SK-N-SH (cell line): ENCODE results near the gene RNASET2. TPM values are rescaled to one million over a fixed set of nuclear protein-coding genes. Genes with fewer than 3 reads are reported as not detected.
A peak's percentile ranks its signal among the peaks of the same experiment; 100 is the strongest.

ENCODE experiments used
- CTCF ChIA-PET: fragments of 300-600, 350-600 bp; formaldehyde crosslinking; extraction: SDS; loops from one replicate; lab custom pipeline; 2021; lab: Yijun Ruan, JAX
- POLR2A ChIA-PET: fragments of 350-600 bp; sonication (Branson Sonifier 250); formaldehyde crosslinking; extraction: SDS; loops from one replicate; lab custom pipeline; 2020; ENCODE audit warnings: antibody characterized with exemption, inconsistent platforms; lab: Yijun Ruan, JAX
- DNase-seq: peaks from one replicate; pipeline ENCODE4 v3.0.0; 2012
- H2AFZ ChIP-seq: fragments of 200-600 bp; sonication (generic); 2 replicates; pipeline ENCODE4 v1.8.1; 2016; ENCODE audit warnings: antibody characterized with exemption, mild to moderate bottlenecking, low read depth
- H3F3A ChIP-seq: fragments of 200-600 bp; sonication (generic); replicated peaks from 2 replicates; pipeline ENCODE3; 2016; ENCODE audit warnings: antibody characterized with exemption, mild to moderate bottlenecking; ENCODE audit not compliant: insufficient read depth
- H3K27ac ChIP-seq, 2 experiments: fragments of 200-500 bp in 1 of 2; fragments of 200-600 bp in 1 of 2; sonication (Bioruptor generic) in 1 of 2; sonication (generic), shearing (Covaris generic) in 1 of 2; 2 replicates each; pipeline versions ENCODE4 v1.5.1 to v1.6.1; 2014 to 2016; ENCODE audit warnings: low read depth in 2 of 2, inconsistent platforms in 1 of 2, low read length in 1 of 2, mild to moderate bottlenecking in 1 of 2, mixed read lengths in 1 of 2
- H3K27me3 ChIP-seq: fragments of 200-600 bp; sonication (generic), shearing (Covaris generic); 2 replicates; pipeline ENCODE4 v1.6.1; 2016; ENCODE audit warnings: mixed run types; ENCODE audit not compliant: insufficient read depth
- H3K36me3 ChIP-seq, 2 experiments: fragments of 200-500 bp in 1 of 2; fragments of 200-600 bp in 1 of 2; sonication (Bioruptor generic) in 1 of 2; sonication (generic) in 1 of 2; replicated peaks in 1 of 2; 2 replicates each; pipeline versions ENCODE3 to v1.5.1; 2014 to 2016; ENCODE audit warnings: low read length in 1 of 2, mild to moderate bottlenecking in 1 of 2; ENCODE audit not compliant: insufficient read depth in 2 of 2, control insufficient read depth in 1 of 2
- H3K4me1 ChIP-seq, 2 experiments: fragments of 200-500 bp in 1 of 2; fragments of 200-600 bp in 1 of 2; sonication (Bioruptor generic) in 1 of 2; sonication (generic), shearing (Covaris generic) in 1 of 2; 2 replicates each; pipeline versions ENCODE4 v1.5.1 to v1.6.1; 2014 to 2016; ENCODE audit warnings: low read depth in 1 of 2, low read length in 1 of 2, mixed run types in 1 of 2; ENCODE audit not compliant: insufficient read depth in 2 of 2, control insufficient read depth in 1 of 2
- H3K4me2 ChIP-seq: fragments of 200-600 bp; sonication (generic), shearing (Covaris generic); 2 replicates; pipeline ENCODE4 v1.6.1; 2017; ENCODE audit warnings: mixed run types
- H3K4me3 ChIP-seq, 2 experiments: fragments of 200-500 bp in 1 of 2; fragments of 200-600 bp in 1 of 2; sonication (Bioruptor generic) in 1 of 2; sonication (generic), shearing (Covaris generic) in 1 of 2; 2 replicates each; pipeline versions ENCODE4 v1.5.1 to v1.8.1; 2014 to 2016; ENCODE audit warnings: low read depth in 2 of 2, inconsistent platforms in 1 of 2, low read length in 1 of 2, mild to moderate bottlenecking in 1 of 2, mixed read lengths in 1 of 2, moderate library complexity in 1 of 2
- H3K79me2 ChIP-seq: fragments of 200-600 bp; sonication (generic); 2 replicates; pipeline ENCODE4 v1.8.1; 2017; ENCODE audit warnings: mild to moderate bottlenecking; ENCODE audit not compliant: insufficient read depth
- H3K9ac ChIP-seq: fragments of 200-600 bp; sonication (generic); 2 replicates; pipeline ENCODE4 v1.6.1; 2017; ENCODE audit warnings: mixed run types
- H3K9me2 ChIP-seq: fragments of 200-600 bp; sonication (generic); 2 replicates; pipeline ENCODE4 v1.6.1; 2017; ENCODE audit warnings: mixed run types
- H3K9me3 ChIP-seq: fragments of 200-600 bp; sonication (generic); 2 replicates; pipeline ENCODE4 v1.6.1; 2017; ENCODE audit warnings: mixed run types, mild to moderate bottlenecking, moderate library complexity
- H4K20me1 ChIP-seq: fragments of 200-600 bp; sonication (generic); 2 replicates; pipeline ENCODE4 v1.6.1; 2017; ENCODE audit warnings: mild to moderate bottlenecking, mixed run types; ENCODE audit not compliant: insufficient read depth
- ELF1 ChIP-seq: IDR thresholded peaks from 2 replicates; pipeline ENCODE4 v1.4.0; 2012
- EP300 ChIP-seq, 2 experiments: IDR thresholded peaks; 2 replicates each; pipeline versions ENCODE4 v1.4.0 to v1.6.1; 2012; ENCODE audit warnings: borderline replicate concordance in 1 of 2, low read depth in 1 of 2, low read length in 1 of 2
- FOXM1 ChIP-seq: IDR thresholded peaks from 2 replicates; pipeline ENCODE4 v1.4.0; 2012; ENCODE audit warnings: low read depth, mild to moderate bottlenecking
- GABPA ChIP-seq: IDR thresholded peaks from 2 replicates; pipeline ENCODE4 v1.4.0; 2012; ENCODE audit warnings: low read depth, mild to moderate bottlenecking
- GATA2 ChIP-seq: sonication (generic); formaldehyde crosslinking; IDR thresholded peaks from 2 replicates; pipeline ENCODE4 v1.5.0; 2020; ENCODE audit warnings: mild to moderate bottlenecking, missing genetic modification reagents
- MXI1 ChIP-seq: IDR thresholded peaks from 2 replicates; pipeline ENCODE4 v1.6.1; 2012; ENCODE audit warnings: mild to moderate bottlenecking, low read depth, low read length, improper control_type of control experiment
- NRF1 ChIP-seq: IDR thresholded peaks from 2 replicates; pipeline ENCODE4 v1.6.1; 2012; ENCODE audit warnings: low read depth, mild to moderate bottlenecking, low read length
- REST ChIP-seq: IDR thresholded peaks from 2 replicates; pipeline ENCODE4 v1.6.1; 2012; ENCODE audit warnings: mild to moderate bottlenecking, low read depth, low read length, moderate library complexity
- RXRA ChIP-seq: IDR thresholded peaks from 2 replicates; pipeline ENCODE4 v1.4.0; 2012; ENCODE audit warnings: low read depth, mild to moderate bottlenecking, borderline replicate concordance
- SIN3A ChIP-seq: IDR thresholded peaks from 2 replicates; pipeline ENCODE4 v1.6.1; 2012; ENCODE audit warnings: low read depth, mild to moderate bottlenecking, low read length, moderate library complexity, borderline replicate concordance
- TAF1 ChIP-seq: IDR thresholded peaks from 2 replicates; pipeline ENCODE4 v1.6.1; 2012; ENCODE audit warnings: low read depth, mild to moderate bottlenecking, low read length, moderate library complexity, borderline replicate concordance
- TEAD4 ChIP-seq: IDR thresholded peaks from 2 replicates; pipeline ENCODE4 v1.4.0; 2012; ENCODE audit warnings: mild to moderate bottlenecking, borderline replicate concordance; ENCODE audit not compliant: insufficient read depth
- WGBS: methylation state at CpG from one replicate; pipeline ENCODE4 v1.1.6; 2017; ENCODE audit warnings: low lambda C conversion rate; 5-methylcytosine and 5-hydroxymethylcytosine counted together
- polyA plus RNA-seq, 3 experiments: library from polyadenylated mRNA; depleted of rRNA; stranded (reverse); fragments of >200 nt; gene quantifications; 2 replicates each; pipeline ENCODE4 v1.2.3, GENCODE V29; 2012
- TF ChIP-seq, protein P1 (sequence below): IDR thresholded peaks from 2 replicates; pipeline ENCODE4 v1.4.0; 2012; ENCODE audit warnings: low read depth, borderline replicate concordance

Gene RNASET2
- polyA plus RNA-seq, 1 of the 3 experiments (the other 2 are of a cell fraction): 59.2 TPM

DNA sequence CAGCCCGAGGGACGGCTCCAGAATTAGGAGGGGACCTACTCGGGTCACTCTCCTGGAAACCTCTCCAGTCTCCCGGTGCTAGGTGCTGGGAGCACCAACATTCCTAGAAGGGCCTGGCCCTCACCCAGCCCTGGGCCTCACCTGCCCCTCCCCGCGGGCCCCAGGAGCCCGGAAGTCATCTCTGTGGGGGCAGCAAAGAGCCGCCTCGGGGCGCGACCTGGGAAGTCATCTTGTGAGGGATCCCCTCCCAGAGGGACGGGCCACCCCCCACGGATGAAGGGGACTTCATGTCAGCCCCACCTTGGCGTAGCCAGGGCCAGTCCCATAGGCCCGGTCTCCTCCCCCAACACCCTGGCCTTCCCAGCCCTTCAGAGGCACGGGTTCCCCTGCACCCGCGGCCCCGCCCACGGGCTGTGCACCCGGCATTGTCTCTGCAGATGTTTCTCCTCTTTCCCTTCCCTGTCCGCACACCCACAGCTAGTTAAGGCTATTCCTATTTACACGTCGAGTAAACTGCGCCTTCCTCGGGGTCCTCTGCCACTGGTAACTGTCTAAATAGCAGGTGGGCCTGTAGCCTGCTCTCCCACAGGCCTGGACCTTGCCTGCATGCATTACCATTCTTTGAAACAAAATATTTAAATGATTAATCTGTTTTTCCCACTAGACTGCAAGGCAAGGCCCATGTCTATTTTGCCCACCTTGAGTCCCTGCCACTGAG lies 896 bp upstream of the RNASET2 start:
- Histone ChIP-seq H3K36me3 (peaks cover 0 to under 1% of the 10 kb centered on the region in 2 experiments), H2AFZ (peak overlapping the region; percentile 93), H3K4me1 (peaks cover 0 to 14% of the 10 kb centered on the region in 2 experiments; a peak in 1 of 4 replicates), H3K27me3 (no peaks in the 10 kb centered on the region), H3K79me2 (no peaks in the 10 kb centered on the region), H3K4me3 (peak overlapping the region; percentile 82 to 89), H3K27ac (peak overlapping the region; percentile 47 to 60; a peak in 3 of 4 replicates), H3K9me2 (no peaks in the 10 kb centered on the region), H3K4me2 (peak overlapping the region; percentile 92), H4K20me1 (no peaks in the 10 kb centered on the region), H3K9me3 (no peaks in the 10 kb centered on the region), H3K9ac (peak overlapping the region; percentile 75), H3F3A (no peaks in the 10 kb centered on the region)
- CTCF ChIA-PET: interaction anchor here (0.8 to 2.4 kb wide), 5 partner anchors 17 to 184 kb away, joined by 3 to 12 read pairs (median 8); no protein-coding TSS in a partner anchor
- peak; percentile 56 for DNase-seq
- WGBS: 34% methylated on average over 22 of the region's 26 CpGs
- POLR2A ChIA-PET: interaction anchor here (1.0 kb wide), 1 partner anchor 41 kb away, joined by 5 read pairs; the partner anchor contains the start of gene CEP43
- TF ChIP-seq EP300 (IDR thresholded peaks at IDR 0.05; ENCODE audit: borderline replicate concordance in 1 of 2, low read depth in 1 of 2, low read length in 1 of 2): no peak
- TF ChIP-seq GATA2 (CRISPR knock-in tag): no peak
- no peak for TF ChIP-seq SIN3A
- TF ChIP-seq NRF1: no peak
- no peak for TF ChIP-seq REST
- no peak for TF ChIP-seq GABPA
- TF ChIP-seq, protein P1, sequence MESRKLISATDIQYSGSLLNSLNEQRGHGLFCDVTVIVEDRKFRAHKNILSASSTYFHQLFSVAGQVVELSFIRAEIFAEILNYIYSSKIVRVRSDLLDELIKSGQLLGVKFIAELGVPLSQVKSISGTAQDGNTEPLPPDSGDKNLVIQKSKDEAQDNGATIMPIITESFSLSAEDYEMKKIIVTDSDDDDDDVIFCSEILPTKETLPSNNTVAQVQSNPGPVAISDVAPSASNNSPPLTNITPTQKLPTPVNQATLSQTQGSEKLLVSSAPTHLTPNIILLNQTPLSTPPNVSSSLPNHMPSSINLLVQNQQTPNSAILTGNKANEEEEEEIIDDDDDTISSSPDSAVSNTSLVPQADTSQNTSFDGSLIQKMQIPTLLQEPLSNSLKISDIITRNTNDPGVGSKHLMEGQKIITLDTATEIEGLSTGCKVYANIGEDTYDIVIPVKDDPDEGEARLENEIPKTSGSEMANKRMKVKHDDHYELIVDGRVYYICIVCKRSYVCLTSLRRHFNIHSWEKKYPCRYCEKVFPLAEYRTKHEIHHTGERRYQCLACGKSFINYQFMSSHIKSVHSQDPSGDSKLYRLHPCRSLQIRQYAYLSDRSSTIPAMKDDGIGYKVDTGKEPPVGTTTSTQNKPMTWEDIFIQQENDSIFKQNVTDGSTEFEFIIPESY: no peak
- TF ChIP-seq FOXM1: no peak
- no peak for TF ChIP-seq TEAD4
- TF ChIP-seq ELF1: no peak; the same call in 1 of the 2 replicates
- TF ChIP-seq MXI1: no peak
- TF ChIP-seq TAF1: no peak
- no peak for TF ChIP-seq RXRA
